Stimulated activated naive CD4-positive, alpha-beta T cell (primary cell): ENCODE results near the gene TTLL6.
A peak's percentile ranks its signal among the peaks of the same experiment; 100 is the strongest.
"Not testable (repeated sequence)": the region's sequence is repeated elsewhere in the genome, so short reads cannot be mapped to it uniquely, and the experiment has no call there.

Experiments
- DNase-seq, 6 experiments: peaks; one replicate each; lab custom pipeline; 2025; lab: John Stamatoyannopoulos, UW

The TTLL6 gene

GRCh38 chr17:48815311-48815710 is 1.7 kb downstream of the TTLL6 start:
- DNase-seq: no peak

- peak in 5 of 6 experiments; percentile 21 to 68 (median 54) for DNase-seq
These were observed 2.5 kb downstream of the TTLL6 start for GRCh38 chr17:48814504-48814903.

GRCh38 chr17:48812001-48812400 is 5.0 kb downstream of the TTLL6 start:
- DNase-seq: no peak

- DNase-seq: no peak
These were observed 7.8 kb downstream of the TTLL6 start for GRCh38 chr17:48809182-48809581.

GRCh38 chr17:48804936-48805411 is 12.1 kb downstream of the TTLL6 start:
- peak; percentile 22 to 75 (median 53) for DNase-seq

GRCh38 chr17:48800626-48801217 is 16.3 kb downstream of the TTLL6 start:
- DNase-seq: no peak

GRCh38 chr17:48799069-48799723 is 17.8 kb downstream of the TTLL6 start:
- no peak for DNase-seq

GRCh38 chr17:48796163-48796522 is 20.9 kb downstream of the TTLL6 start:
- not testable (repeated sequence) for DNase-seq

GRCh38 chr17:48795444-48796162 is 21.4 kb downstream of the TTLL6 start:
- DNase-seq: no peak

GRCh38 chr17:48792033-48792798 is 24.8 kb downstream of the TTLL6 start:
- no peak for DNase-seq

GRCh38 chr17:48791128-48792032 is 25.6 kb downstream of the TTLL6 start:
- peak in 4 of 6 experiments; percentile 2 to 13 (median 6) for DNase-seq

GRCh38 chr17:48790607-48791127 is 26.4 kb downstream of the TTLL6 start:
- no peak for DNase-seq

GRCh38 chr17:48787828-48788227 is 29.2 kb downstream of the TTLL6 start:
- no peak for DNase-seq

GRCh38 chr17:48779421-48779820 is 37.6 kb downstream of the TTLL6 start:
- DNase-seq: no peak

- no peak for DNase-seq
These were observed 40.4 kb downstream of the TTLL6 start for GRCh38 chr17:48776602-48777001.

GRCh38 chr17:48773245-48773644 is 43.8 kb downstream of the TTLL6 start:
- DNase-seq: no peak

GRCh38 chr17:48770954-48771353 is 46.1 kb downstream of the TTLL6 start:
- DNase-seq: no peak

GRCh38 chr17:48769009-48769675 is 47.9 kb downstream of the TTLL6 start:
- DNase-seq: no peak

- DNase-seq: no peak
These were observed 49.7 kb downstream of the TTLL6 start for GRCh38 chr17:48767263-48767774.

GRCh38 chr17:48761114-48761513 is 55.9 kb downstream of the TTLL6 start:
- no peak for DNase-seq
